K562 (cell line): ENCODE results near the gene SGIP1. TPM values are rescaled to one million over a fixed set of nuclear protein-coding genes. Genes with fewer than 3 reads are reported as not detected.

ENCODE experiments used
- CUX1 ChIP-seq: fragments of 200-800 bp; sonication (Bioruptor generic); IDR thresholded peaks from 2 replicates; pipeline ENCODE4 v1.6.1; 2016; ENCODE audit warnings: missing genetic modification characterization, missing compliant biosample characterization
- FOXK2 ChIP-seq, 2 experiments: fragments of 450-650 bp; IDR thresholded peaks in 1 of 2; conservative IDR thresholded peaks in 1 of 2; 2 replicates each; pipeline ENCODE4 v1.6.1; 2016; ENCODE audit warnings: low read depth in 2 of 2, mild to moderate bottlenecking in 1 of 2
- GATA2 ChIP-seq: sonication (generic); formaldehyde crosslinking; IDR thresholded peaks from 2 replicates; pipeline ENCODE4 v1.4.0; 2020; ENCODE audit warnings: mild to moderate bottlenecking, missing genetic modification reagents
- GATAD2B ChIP-seq: fragments of 450-650 bp; IDR thresholded peaks from 2 replicates; pipeline ENCODE4 v1.6.1; 2017; ENCODE audit warnings: mild to moderate bottlenecking, borderline replicate concordance
- HSF4 ChIP-seq: fragments of 250-450 bp; sonication (Bioruptor Pico); IDR thresholded peaks from 2 replicates; pipeline ENCODE4 v2.1.2; 2022; ENCODE audit warnings: mild to moderate bottlenecking, moderate library complexity, borderline replicate concordance
- NFIC ChIP-seq: fragments of 450-650 bp; IDR thresholded peaks from 2 replicates; pipeline ENCODE4 v1.6.1; 2017; ENCODE audit warnings: mild to moderate bottlenecking, inconsistent platforms
- PHB2 ChIP-seq: fragments of 450-650 bp; IDR thresholded peaks from 2 replicates; pipeline ENCODE4 v1.6.1; 2017; ENCODE audit warnings: low read depth
- PKNOX1 ChIP-seq: fragments of 450-650 bp; IDR thresholded peaks from 2 replicates; pipeline ENCODE4 v1.6.1; 2016
- PML ChIP-seq: IDR thresholded peaks from 2 replicates; pipeline ENCODE4 v1.6.1; 2012; ENCODE audit warnings: low read length, inconsistent platforms
- POLR2B ChIP-seq: fragments of 450-650 bp; IDR thresholded peaks from 2 replicates; pipeline ENCODE4 v1.6.1; 2018; ENCODE audit warnings: low read depth; ENCODE audit not compliant: partially characterized antibody
- POLR2H ChIP-seq: IDR thresholded peaks from 2 replicates; pipeline ENCODE4 v1.6.1; 2016; ENCODE audit warnings: missing genetic modification characterization, low read depth, mild to moderate bottlenecking, control low read depth, missing compliant biosample characterization, moderate library complexity
- SMAD2 ChIP-seq: fragments of 150-350 bp; IDR thresholded peaks from 2 replicates; pipeline ENCODE4 v1.6.1; 2014; ENCODE audit warnings: low read depth, mild to moderate bottlenecking, low read length
- ZEB2 ChIP-seq: fragments of 450-650 bp; IDR thresholded peaks from 2 replicates; pipeline ENCODE4 v1.6.1; 2016
- ZNF24 ChIP-seq: fragments of 450-650 bp; IDR thresholded peaks from 2 replicates; pipeline ENCODE4 v1.6.1; 2016
- polyA plus RNA-seq, 8 experiments: library from polyadenylated mRNA; depleted of rRNA in 4 of 8; stranded (reverse) in 5 of 8; unstranded in 3 of 8; fragments of >200 nt; fragmentation: Nextera tagmentation in 2 of 8; fragmentation: Illumina TruSeq in 1 of 8; extraction: Ambion mirVana in 2 of 8; extraction: Trizol in 1 of 8; gene quantifications; 2 replicates each; pipeline versions ENCODE4 v1.2.1 to v1.2.3, GENCODE V29; 2011 to 2014; ENCODE audit warnings: inconsistent platforms in 1 of 8, missing spikeins in 1 of 8
- total RNA-seq, 7 experiments: library from RNA; depleted of rRNA in 6 of 7; stranded (reverse); fragments of >200 nt in 6 of 7; fragmentation: Illumina TruSeq in 2 of 7; extraction: Trizol in 2 of 7; gene quantifications; 2 replicates each; pipeline versions ENCODE4 v1.2.1 to v1.2.3, GENCODE V29; 2011 to 2021; ENCODE audit warnings: low replicate concordance in 1 of 7
- TF ChIP-seq, protein P1 (sequence below): sonication (generic); IDR thresholded peaks from 2 replicates; pipeline ENCODE4 v1.6.1; 2016
- TF ChIP-seq, protein P2 (sequence below), 2 experiments: fragments of 450-650 bp; IDR thresholded peaks; 2 replicates each; pipeline ENCODE4 v1.6.1; 2018; ENCODE audit warnings: mild to moderate bottlenecking in 2 of 2, low read depth in 1 of 2; ENCODE audit not compliant: partially characterized antibody in 2 of 2

The SGIP1 gene
- total and polyA plus RNA-seq, 9 of the 15 experiments (the other 6 are each of a cell fraction or from before 2014, with no cell fraction given), result 0.07 to 0.35 TPM; not detected in 7

GRCh38 chr1:66758241-66758755 lies 224.3 kb downstream of the SGIP1 start (continued):
- TF ChIP-seq ZNF24 (peak; percentile 25), PML (peak; percentile 83; the same call in 1 of the 2 replicates), PKNOX1 (peak; percentile 40; the same call in 1 of the 2 replicates), FOXK2 (conservative IDR thresholded peaks at IDR 0.05 in 1 of 2, IDR thresholded peaks at IDR 0.05 in 1 of 2; ENCODE audit: low read depth in 2 of 2) (peak; percentile 83 to 89), ZEB2 (peak; percentile 55; the same call in 1 of the 2 replicates), POLR2H (tag) (peak; percentile 40; the same call in 1 of the 2 replicates), GATA2 (CRISPR knock-in tag) (peak; percentile 92), PHB2 (peak; percentile 53; the same call in 1 of the 2 replicates), HSF4 (CRISPR knock-in tag) (0 out of 2 replicates have a peak, but pooled peaks have one; percentile 28), SMAD2 (no peak), POLR2B (no peak), NFIC (peak; percentile 72), GATAD2B (0 out of 2 replicates have a peak, but pooled peaks have one; percentile 57), CUX1 (0 out of 2 replicates have a peak, but pooled peaks have one; percentile 35)
- TF ChIP-seq, protein P1, sequence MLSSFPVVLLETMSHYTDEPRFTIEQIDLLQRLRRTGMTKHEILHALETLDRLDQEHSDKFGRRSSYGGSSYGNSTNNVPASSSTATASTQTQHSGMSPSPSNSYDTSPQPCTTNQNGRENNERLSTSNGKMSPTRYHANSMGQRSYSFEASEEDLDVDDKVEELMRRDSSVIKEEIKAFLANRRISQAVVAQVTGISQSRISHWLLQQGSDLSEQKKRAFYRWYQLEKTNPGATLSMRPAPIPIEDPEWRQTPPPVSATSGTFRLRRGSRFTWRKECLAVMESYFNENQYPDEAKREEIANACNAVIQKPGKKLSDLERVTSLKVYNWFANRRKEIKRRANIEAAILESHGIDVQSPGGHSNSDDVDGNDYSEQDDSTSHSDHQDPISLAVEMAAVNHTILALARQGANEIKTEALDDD, result peak; percentile 75
- TF ChIP-seq, protein P2, sequence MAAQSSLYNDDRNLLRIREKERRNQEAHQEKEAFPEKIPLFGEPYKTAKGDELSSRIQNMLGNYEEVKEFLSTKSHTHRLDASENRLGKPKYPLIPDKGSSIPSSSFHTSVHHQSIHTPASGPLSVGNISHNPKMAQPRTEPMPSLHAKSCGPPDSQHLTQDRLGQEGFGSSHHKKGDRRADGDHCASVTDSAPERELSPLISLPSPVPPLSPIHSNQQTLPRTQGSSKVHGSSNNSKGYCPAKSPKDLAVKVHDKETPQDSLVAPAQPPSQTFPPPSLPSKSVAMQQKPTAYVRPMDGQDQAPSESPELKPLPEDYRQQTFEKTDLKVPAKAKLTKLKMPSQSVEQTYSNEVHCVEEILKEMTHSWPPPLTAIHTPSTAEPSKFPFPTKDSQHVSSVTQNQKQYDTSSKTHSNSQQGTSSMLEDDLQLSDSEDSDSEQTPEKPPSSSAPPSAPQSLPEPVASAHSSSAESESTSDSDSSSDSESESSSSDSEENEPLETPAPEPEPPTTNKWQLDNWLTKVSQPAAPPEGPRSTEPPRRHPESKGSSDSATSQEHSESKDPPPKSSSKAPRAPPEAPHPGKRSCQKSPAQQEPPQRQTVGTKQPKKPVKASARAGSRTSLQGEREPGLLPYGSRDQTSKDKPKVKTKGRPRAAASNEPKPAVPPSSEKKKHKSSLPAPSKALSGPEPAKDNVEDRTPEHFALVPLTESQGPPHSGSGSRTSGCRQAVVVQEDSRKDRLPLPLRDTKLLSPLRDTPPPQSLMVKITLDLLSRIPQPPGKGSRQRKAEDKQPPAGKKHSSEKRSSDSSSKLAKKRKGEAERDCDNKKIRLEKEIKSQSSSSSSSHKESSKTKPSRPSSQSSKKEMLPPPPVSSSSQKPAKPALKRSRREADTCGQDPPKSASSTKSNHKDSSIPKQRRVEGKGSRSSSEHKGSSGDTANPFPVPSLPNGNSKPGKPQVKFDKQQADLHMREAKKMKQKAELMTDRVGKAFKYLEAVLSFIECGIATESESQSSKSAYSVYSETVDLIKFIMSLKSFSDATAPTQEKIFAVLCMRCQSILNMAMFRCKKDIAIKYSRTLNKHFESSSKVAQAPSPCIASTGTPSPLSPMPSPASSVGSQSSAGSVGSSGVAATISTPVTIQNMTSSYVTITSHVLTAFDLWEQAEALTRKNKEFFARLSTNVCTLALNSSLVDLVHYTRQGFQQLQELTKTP (IDR thresholded peaks at IDR 0.05; ENCODE audit: low read depth in 1 of 2, partially characterized antibody in 2 of 2), result peak; percentile 19 to 53
